PC-3 (cell line): ENCODE measurements around the gene CASP8AP2.

Experiments
- CTCF ChIP-seq: fragments of 300-600 bp; sonication (generic); conservative IDR thresholded peaks from 2 replicates; pipeline ENCODE4 v1.5.1; 2017; ENCODE audit warnings: antibody characterized with exemption, low read depth, mild to moderate bottlenecking, low read length
- EZH2phosphoT487 ChIP-seq: fragments of 300-600 bp; sonication (generic); IDR thresholded peaks from 2 replicates; pipeline ENCODE4 v1.6.1; 2018; ENCODE audit warnings: mild to moderate bottlenecking, antibody characterized with exemption, low read length, borderline replicate concordance

GRCh38 chr6:89818977-89819335 is 10.7 kb upstream of the CASP8AP2 start:
- TF ChIP-seq CTCF = no peak
- no peak for TF ChIP-seq EZH2phosphoT487
